ENCODE measurements around the gene LRRC55. TPM values are rescaled to one million over a fixed set of nuclear protein-coding genes. Genes with fewer than 3 reads are reported as not detected.

LRRC55 gene
- polyA plus RNA-seq, 1 of the 3 experiments (the other 2 are of a cell fraction) = not detected

GRCh38 chr11:57222239-57222638, 40.5 kb downstream of the LRRC55 start:
- TF ChIP-seq PBX3 (IDR thresholded peaks at IDR 0.05) (no peak), RAD21 (IDR thresholded peaks at IDR 0.05; ENCODE audit: low read length) (no peak), USF1 (IDR thresholded peaks at IDR 0.05; ENCODE audit: borderline replicate concordance, low read depth) (no peak), FOXJ3 (CRISPR knock-in tag; IDR thresholded peaks at IDR 0.05) (no peak), CHD2 (IDR thresholded peaks at IDR 0.05; ENCODE audit: low read length, partially characterized antibody) (no peak), CTCF (IDR thresholded peaks at IDR 0.05) (no peak)
- 10% methylated on average over 1 of the region's 1 CpG for WGBS (ENCODE audit: low lambda C conversion rate)
- ChIA-PET POLR2A (no interaction called here), CTCF (interaction anchor here (1.8 kb wide), 1 partner anchor 381 kb away, joined by 6 read pairs; no protein-coding TSS in a partner anchor)
- Histone ChIP-seq H2AFZ (ENCODE audit: low read depth) (no peak overlapping the region), H4K20me1 (ENCODE audit: insufficient read depth) (no peaks in the 10 kb centered on the region), H3K4me2 (no peak overlapping the region), H3K27ac (ENCODE audit: low read depth in 2 of 2, low read length in 1 of 2) (no peak overlapping the region), H3F3A (replicated peaks; ENCODE audit: insufficient read depth) (no peaks in the 10 kb centered on the region), H3K79me2 (ENCODE audit: insufficient read depth) (no peaks in the 10 kb centered on the region), H3K9me2 (no peaks in the 10 kb centered on the region), H3K4me3 (ENCODE audit: low read depth in 2 of 2, low read length in 1 of 2) (no peak overlapping the region), H3K9ac (no peak overlapping the region), H3K9me3 (no peaks in the 10 kb centered on the region), H3K36me3 (replicated peaks in 1 of 2; ENCODE audit: control insufficient read depth in 1 of 2, insufficient read depth in 2 of 2, low read length in 1 of 2) (no peaks in the 10 kb centered on the region), H3K4me1 (ENCODE audit: control insufficient read depth in 1 of 2, insufficient read depth in 2 of 2, low read depth in 1 of 2, low read length in 1 of 2) (peaks cover 0 to 11% of the 10 kb centered on the region in 2 experiments; a peak in 1 of 4 replicates), H3K27me3 (ENCODE audit: insufficient read depth) (no peaks in the 10 kb centered on the region; the same call in 1 of the 2 replicates)
- no peak for DNase-seq

- Histone ChIP-seq H4K20me1 (ENCODE audit: insufficient read depth) (no peaks in the 10 kb centered on the region), H3K36me3 (replicated peaks in 1 of 2; ENCODE audit: control insufficient read depth in 1 of 2, insufficient read depth in 2 of 2, low read length in 1 of 2) (no peaks in the 10 kb centered on the region), H3K27ac (ENCODE audit: low read depth in 2 of 2, low read length in 1 of 2) (no peak overlapping the region), H3K9ac (no peak overlapping the region), H2AFZ (ENCODE audit: low read depth) (no peak overlapping the region), H3K4me2 (no peak overlapping the region), H3K27me3 (ENCODE audit: insufficient read depth) (no peaks in the 10 kb centered on the region; the same call in 1 of the 2 replicates), H3K9me3 (no peaks in the 10 kb centered on the region), H3K4me3 (ENCODE audit: low read depth in 2 of 2, low read length in 1 of 2) (no peak overlapping the region), H3K4me1 (ENCODE audit: control insufficient read depth in 1 of 2, insufficient read depth in 2 of 2, low read depth in 1 of 2, low read length in 1 of 2) (peaks cover 0 to 11% of the 10 kb centered on the region in 2 experiments; a peak in 1 of 4 replicates), H3K9me2 (no peaks in the 10 kb centered on the region), H3K79me2 (ENCODE audit: insufficient read depth) (no peaks in the 10 kb centered on the region), H3F3A (replicated peaks; ENCODE audit: insufficient read depth) (no peaks in the 10 kb centered on the region)
- ChIA-PET CTCF (interaction anchor here (0.7 to 2.0 kb wide), 2 partner anchors 26 to 107 kb away, joined by 3 to 8 read pairs; no protein-coding TSS in a partner anchor), POLR2A (no interaction called here)
- DNase-seq = no peak
- no peak for TF ChIP-seq REST (IDR thresholded peaks at IDR 0.05; ENCODE audit: low read depth, low read length)
- TF ChIP-seq USF2 (IDR thresholded peaks at IDR 0.05; ENCODE audit: borderline replicate concordance, low read depth, low read length) = no peak
- TF ChIP-seq NRF1 (IDR thresholded peaks at IDR 0.05; ENCODE audit: low read depth, low read length) = no peak
- TF ChIP-seq FOSL2 (IDR thresholded peaks at IDR 0.05; ENCODE audit: borderline replicate concordance, low read depth) = no peak
- TF ChIP-seq ELF1 (IDR thresholded peaks at IDR 0.05) = no peak
- no peak for TF ChIP-seq JUND (IDR thresholded peaks at IDR 0.05)
- TF ChIP-seq FOXJ3 (CRISPR knock-in tag; IDR thresholded peaks at IDR 0.05) = no peak
- TF ChIP-seq EZH2phosphoT487 (IDR thresholded peaks at IDR 0.05; ENCODE audit: borderline replicate concordance, low read depth) = no peak
- no peak for TF ChIP-seq USF1 (IDR thresholded peaks at IDR 0.05; ENCODE audit: borderline replicate concordance, low read depth)
- no peak for TF ChIP-seq TEAD4 (IDR thresholded peaks at IDR 0.05; ENCODE audit: borderline replicate concordance, insufficient read depth)
- 61% methylated on average over 3 of the region's 3 CpGs for WGBS (ENCODE audit: low lambda C conversion rate)
These were observed 41.8 kb downstream of the LRRC55 start for GRCh38 chr11:57223601-57224000.

Measured in SK-N-SH (cell line).